Stimulated activated CD4-positive, alpha-beta T cell treated with anti-CD3 and anti-CD28 coated beads, Interleukin-1b, Interleukin-23, amount 100 ng/mL, for 24 hours (primary cell): Measurements from ENCODE around the gene MAP2K3.
A peak's percentile ranks its signal among the peaks of the same experiment; 100 is the strongest.

Experiments
- DNase-seq, 4 experiments: peaks; one replicate each; pipeline ENCODE4 v3.0.0-alpha.2; 2020; ENCODE audit warnings: low read depth in 4 of 4, low spot score in 1 of 4

Gene MAP2K3

DNA sequence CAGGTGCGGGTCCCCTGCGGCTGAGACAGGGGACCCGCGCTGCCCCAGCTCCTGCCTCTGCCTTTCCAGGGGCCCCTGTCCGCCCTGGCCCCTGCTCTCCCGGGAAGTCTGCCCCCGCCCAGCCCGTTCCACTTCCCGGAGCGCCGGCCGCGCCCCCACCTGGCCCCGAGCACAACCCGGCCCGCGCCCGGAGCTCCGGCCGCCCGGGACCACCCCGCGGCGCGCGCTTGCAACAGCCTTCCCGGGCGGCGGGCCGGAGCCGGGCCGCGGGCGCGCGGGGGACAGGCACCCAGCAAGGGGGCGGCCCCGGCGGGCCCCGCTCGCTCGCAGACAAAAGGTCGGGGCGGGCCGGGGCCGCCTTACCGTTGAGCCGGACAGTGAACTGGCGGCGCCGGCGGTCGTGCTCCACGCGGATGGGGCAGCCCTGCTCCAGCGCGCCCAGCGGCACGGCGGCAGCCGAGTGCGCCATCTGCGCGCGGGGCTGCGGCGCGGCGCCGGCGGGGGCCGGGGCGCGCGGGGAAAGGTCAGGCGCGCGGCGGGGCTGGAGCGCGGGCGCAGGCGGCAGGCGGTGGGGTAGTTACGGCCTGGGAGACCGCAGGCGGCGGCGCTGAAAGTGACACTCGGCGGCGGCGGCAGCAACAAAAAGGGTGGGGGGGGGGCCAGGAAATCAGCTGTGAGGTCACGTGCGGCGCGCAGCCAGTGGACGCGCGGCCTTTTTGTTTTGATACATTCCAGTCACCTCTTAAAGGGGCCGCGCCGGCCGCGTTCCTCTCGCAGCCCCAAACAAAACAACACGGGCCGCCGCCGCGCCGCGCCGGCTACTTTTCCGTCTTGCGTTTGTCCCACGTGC lies 31.5 kb upstream of the MAP2K3 start, which contains the start of gene NATD1:
Gene NATD1, minus strand, starts transcription at position 615 of the 850 bp plus-strand sequence. Its CDS starts 146 bp downstream, at position 469.
- DNase-seq, result peak; percentile 46 to 67 (median 58)

DNA sequence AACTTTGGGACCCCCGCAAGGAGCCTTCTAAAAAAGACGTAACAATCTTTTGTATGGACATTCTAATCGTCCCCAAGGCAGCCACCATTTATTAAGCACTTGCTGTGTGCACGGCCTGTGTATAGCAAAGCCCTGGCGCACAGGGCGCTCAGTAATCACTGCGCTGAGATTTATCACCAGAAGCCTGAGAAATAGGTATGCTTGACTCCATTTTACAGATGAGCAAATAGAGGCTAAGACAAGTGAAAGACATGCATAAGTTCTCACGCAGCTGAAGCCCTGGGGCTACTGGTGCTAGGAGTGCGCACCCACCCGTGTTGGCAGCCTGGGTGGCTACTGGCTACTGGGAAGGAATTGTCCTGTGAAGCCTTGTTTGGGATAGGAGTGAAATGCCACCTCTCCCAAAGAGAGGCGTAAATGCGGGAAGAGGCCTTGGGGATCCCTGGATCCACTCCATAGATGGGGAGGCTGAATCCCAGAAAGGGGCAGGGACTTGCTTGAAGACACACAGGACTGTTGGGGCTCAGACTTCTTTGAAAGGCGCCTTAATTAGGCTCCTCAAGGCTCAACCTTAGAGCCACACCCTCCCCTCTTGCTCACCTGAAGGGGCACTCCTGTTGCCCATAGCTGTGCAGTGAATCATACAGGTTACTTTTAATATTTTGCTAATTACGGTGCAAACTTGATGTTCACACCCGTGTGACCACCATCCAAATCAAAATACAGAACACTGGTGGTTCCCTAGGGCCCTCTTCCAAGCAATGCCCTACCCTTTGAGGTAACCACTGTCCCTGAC lies 30.7 kb upstream of the MAP2K3 start:
- no peak for DNase-seq

DNA sequence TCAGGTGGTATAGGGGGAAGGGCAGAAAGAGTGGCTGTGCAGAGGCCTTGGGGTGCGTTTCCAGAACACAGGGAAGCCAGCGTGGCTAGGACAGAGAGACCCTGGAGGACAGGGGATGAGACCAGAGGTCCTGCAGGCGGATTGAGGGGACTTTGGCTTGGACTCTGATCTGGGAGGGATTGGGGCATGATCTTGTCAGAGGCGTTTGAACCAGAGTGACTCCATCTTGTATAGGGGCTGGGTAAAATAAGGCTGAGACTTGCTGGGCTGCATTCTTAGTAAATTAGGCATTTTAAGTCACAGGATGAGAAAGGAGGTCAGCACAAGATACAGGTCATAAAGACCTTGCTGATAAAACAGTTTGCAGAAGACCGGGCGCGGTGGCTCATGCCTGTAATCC lies 25.9 kb upstream of the MAP2K3 start:
- no peak for DNase-seq

DNA sequence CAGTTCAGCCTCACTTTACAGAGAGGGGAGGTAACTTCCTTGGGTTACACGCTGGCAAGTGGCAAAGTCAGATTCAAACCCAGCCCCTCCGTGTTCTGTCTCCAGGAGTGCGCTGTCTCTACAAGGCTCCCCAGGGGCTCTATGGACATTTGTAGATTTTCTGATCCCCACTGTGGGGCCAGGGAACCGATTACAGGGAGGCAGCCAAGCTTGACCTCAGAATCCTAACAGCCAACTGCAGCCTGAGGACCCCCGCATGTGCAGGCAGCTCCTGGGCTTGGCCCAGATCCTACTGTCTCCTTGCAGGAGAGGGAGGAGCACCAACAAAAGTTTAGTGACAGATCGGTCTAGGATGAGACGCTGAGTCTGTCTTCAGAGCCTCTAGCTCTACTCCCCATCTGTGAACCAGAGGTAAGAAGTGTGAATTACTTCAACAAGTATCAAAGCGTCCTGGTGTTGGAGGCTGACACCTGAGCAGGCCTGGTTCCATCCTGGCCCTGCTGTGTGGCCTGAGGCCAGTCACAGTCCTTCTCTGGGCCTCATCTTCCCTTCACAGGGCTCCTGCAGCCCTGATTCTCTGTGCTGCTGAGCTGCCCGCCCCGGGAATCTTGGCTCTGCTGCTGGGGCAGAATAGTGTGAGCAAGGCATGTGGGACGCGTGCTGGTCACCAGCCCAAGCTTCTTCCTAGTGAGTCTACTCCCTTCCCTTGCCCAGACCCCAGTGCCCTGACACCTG lies 22.1 kb upstream of the MAP2K3 start:
- DNase-seq, result no peak

DNA sequence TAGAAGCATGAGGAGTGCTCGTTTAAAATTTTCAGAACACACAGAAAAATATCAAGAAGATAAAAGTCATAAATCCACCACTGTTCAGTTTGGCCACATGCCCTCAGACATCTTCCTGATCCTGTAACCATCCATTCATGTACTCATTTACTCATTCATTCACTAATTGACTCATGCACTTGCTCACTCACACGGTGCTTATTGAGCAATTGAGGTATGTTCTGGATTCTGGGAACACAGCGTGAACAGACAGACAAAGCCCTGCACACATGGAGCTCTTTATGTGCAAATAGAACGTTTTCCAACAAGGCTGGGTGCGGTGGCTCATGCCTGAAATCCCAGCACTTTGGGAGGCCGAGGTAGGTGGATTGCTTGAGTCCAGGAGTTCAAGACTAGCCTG lies 21.1 kb upstream of the MAP2K3 start:
- no peak for DNase-seq

DNA sequence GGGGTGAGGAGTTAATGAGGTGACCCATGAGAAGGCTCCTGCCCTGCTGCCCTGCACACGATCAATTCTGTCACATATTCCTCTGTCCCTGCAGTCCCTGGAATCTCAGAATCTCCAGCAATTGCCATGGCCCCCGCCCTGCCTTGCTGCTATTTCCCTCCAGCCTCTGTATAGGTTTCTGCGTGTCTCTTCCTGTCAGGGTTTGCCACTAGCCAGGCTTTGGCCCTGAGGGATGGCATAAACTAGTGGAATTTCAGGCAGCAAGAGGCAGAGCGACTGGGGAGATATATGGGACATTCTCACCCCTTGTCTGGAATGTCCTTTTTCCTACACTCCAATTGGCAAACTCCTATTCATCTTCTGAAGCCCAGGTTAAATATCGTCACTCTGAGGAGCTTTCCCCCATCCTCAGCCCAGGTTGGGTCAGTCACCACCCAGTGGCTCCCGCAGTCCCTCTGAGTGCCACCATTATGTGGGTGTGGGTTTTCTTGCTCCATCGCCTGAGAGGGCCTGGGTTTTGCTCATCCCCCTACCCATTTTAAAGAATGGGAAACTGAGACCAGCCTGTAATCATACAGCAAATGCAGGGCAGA lies 15.8 kb upstream of the MAP2K3 start:
- no peak for DNase-seq

DNA sequence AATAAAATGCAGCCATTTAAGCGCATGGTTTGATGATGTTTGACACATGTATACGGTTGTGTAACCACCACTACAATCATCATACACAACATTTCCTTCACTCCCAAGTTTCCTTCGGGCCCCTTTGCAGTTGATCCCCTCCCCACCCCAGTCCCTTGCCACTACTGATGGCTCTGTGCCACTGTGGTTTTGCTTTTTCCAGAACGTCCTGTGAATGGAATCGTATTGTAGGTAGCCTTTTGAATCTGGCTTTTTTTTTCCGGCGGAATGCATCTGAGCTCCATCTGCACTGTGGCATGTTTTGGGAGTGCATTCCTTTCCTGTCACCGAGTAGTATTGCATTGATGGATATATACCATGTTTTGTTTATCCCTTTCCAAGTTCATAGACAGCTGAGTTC lies 15.1 kb upstream of the MAP2K3 start:
- DNase-seq, result no peak

DNA sequence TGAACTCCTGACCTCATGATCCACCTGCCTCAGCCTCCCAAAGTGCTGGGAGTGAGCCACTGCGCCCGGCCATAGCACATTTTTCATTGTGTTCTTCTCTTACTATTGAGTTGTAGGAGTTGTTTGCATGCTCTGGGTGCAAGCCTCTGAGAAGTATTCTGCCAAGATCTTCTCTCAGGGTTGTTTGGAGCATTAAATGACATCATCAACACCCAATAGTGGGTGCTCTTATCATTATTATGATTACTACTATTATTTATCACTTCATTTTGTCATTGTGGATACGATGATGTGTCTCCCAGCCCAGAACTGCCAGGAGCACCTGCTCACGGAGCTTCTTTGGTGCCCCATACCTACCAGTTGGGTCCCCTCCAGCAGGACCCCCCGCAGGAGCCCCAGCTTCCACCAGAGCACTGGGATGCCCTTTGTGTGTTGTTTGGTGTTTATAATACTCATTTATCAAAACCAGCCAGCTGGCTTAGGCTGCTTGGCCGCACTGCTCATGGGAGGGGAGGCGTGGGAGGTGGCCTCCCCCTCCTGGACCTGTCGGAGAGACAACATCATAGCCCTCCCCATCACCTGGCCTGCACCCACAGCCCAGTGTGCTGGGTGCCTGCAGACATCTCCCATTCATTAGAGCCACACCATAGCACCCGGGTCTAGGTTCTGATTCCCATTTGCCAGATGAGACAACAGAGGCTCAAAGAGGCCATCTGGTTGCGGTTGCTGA lies 12.9 kb upstream of the MAP2K3 start:
- DNase-seq, result no peak

DNA sequence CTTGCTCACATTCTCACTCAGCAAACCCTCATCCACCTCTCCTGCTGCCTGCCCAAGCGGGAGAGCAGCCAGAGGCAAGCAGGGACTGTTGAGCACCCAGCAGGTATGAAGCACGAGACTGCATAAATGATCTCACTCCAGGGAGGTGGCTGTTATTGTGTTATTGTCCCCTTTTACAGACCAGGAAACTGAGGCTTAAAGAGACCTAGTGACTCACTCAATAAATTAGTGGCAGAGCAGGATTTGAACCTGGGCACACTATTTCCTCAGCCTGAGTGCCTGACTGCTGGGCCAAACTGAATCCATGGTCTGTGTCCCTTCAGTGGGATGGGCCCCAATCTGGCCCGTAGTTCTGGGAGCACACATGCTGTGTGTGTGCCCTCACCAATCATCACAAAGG lies 12.3 kb upstream of the MAP2K3 start:
- DNase-seq, result no peak

DNA sequence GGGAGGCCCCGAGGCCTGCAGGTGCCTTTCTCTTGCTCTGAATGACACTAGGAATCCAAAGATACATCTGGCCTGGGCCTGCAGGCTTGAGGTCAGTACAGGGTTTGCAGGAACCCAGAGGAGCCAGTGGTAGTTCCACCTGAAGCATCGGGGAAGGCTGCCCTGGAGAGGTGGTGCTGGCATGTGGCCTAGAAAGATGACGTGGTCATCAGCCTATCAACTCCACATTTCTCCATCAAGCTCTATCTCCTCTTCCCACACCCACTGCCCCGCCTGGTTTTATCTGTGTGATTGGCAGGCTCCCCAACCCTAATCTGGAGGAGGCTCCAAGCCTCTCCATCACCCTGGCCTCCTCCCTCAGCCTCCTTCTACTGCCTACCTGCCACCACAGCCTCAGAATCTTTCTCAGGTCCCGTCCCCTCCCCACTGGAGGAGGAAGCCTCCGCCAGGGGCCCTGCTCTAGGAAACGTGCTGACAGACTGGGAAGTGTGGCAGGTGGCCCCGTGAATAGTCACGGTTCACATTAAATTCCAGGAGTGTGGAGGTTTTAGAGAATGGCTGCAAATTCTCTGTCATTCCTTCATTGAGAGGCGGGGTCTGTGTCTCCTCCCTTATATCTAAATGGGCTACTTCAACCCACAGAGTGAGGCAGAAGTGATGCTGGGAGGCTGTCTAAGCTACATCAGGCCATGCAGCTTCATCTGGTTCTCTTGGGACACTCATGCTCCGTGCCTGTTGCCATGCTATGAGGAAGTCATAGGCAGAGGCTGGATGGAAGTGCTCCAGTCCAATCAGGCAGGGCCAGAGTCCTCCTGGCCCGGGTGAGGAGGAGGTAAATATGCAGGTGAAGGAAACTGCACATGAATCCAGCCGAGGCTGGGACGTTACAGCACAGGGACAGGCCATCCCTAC lies 11.4 kb upstream of the MAP2K3 start:
- no peak for DNase-seq

DNA sequence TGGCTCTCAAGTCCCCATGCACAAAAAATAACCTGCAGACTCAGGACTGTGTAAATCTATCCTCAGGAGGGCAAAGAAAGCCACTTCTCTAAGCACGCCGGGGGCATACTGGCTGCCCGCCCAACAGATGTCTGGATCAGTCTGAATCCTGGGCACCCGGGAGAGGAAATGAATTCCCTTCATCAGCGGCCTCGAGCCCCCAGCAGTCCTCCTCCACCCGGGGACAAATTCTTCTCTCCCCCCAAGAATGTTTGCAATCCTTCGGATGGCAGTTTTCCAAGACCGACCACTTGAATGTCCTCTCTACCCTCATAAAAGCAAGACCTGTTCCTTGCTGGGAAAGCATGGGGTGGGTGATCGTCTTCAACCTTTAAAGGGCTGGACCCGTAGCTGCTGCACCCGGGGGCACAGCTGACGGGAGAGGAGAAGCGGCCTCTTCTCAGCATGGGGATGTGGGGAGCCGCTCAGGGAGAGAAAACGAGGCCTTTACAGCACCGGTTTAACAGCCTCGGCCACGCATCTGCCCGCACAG lies 9.4 kb upstream of the MAP2K3 start:
- no peak for DNase-seq

DNA sequence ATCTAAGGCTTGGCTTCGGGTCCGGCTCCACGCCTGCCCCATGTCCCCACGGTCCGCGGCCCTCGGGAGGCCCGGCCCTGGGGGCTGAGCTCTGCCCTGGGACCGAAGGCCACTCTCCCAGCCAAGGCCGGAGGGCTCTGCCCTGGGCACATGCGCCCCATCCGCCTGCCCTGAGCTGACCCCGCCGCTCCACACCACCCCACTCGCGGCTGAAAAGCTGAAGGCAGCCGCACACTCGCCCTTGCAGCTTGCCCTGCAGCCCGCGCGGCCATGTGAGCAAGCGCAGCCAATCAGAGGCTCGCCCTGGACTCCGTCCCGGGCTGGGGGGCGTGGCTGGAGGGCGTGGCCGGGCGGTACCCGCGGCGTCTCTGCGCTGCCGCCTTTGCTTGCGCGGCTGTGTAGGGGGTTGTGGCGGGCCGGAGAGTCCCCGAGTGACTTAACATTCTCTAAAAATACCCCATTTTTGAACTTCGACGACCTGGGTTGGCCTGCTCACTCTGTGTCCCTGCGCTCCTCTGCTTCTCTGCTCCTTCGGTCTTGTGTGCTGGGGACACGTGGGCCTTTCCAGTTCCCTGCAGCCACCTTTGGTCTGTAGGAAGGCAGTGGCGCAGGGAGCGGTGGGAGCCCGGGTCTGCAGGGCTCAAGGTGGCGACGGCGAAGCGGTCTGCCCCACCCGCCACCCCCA lies 8.8 kb upstream of the MAP2K3 start:
- peak; percentile 94 to 98 (median 96) for DNase-seq

DNA sequence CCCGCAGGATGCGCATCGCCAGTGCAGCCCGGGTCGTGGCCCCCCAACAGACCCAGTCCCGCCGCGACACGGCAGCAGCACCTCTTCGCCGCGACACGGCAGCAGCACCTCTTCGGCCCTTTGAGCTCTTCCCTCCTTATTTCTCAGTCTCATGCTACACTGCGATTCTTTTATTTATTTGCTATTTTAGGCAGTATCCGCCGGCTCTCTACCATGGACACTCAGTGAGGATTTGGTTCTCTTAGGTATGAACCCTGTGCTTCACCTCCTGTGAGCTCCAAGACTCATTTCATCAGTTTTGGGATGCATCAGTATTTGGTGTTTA lies 8.3 kb upstream of the MAP2K3 start:
- no peak for DNase-seq

DNA sequence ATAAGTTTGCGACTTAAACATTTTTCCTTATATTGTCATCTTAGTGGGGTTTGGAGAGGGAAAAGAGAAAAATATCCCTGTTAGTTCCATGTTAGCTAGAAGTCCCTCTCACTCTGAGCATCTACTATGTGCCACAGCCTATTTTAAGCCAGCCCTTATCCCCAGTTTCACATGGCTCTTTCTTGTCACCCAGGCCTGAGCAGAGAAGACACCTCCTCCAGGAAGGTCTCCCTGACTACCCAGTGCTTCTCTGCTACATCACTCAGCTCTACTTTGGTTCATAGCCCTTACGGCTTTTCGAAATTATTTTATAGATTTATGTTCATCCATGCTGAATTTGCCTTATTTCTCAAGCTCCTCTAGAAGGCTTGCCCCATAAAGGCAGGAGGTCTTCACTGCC lies 7.2 kb upstream of the MAP2K3 start:
- no peak for DNase-seq

DNA sequence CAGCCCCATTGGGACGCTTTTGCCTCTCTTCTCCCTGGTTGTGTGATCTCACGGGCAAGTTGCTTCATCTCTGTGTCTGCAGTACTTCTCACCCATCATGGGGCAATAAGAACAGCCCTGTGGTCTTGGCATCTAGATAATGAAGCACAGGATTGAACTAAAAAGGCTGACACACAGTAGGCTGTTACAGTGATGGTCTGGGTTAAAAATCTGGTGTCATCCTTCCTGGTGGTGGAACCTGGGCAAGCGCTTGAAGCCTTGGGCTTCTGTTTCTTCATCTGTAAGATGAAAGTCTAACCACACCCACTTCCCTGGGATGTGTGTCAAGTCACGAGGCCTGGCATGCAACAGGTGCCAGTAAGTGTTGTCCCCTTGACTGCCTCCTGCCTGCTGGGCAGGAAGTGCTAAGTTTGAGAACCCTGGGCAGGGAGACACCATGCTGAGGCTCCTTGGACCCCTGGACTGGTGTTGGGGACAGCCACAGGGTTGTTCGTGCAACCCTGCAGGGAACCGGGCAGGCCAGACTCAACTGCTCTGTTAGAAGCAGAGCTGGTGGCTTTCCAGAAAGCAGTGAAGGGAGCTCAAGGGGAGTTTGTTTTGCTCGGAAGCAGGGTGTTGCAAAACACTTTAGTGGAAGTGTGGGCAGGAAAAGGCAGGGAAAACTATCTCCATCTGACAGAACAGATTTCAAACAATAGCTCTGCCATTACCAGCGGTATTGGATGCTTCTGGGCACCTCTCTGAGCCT lies 5.9 kb upstream of the MAP2K3 start:
- no peak for DNase-seq

DNA sequence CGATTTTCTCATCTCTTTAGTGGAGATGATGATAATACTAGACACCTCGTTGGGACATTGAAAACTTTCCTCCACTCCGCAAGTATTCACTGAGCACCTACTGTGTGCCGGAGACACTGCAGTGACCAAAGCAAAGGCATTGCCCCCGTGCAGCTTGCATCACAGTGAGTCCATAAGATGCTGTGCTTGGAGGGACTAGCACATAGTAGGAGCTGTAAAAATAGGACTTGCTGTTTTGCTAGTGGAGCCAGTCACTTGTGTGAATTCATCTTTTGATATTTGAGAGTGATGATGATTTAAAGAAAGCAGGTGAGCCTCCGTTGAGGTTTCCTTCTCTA lies 5.3 kb upstream of the MAP2K3 start:
- DNase-seq, result no peak

DNA sequence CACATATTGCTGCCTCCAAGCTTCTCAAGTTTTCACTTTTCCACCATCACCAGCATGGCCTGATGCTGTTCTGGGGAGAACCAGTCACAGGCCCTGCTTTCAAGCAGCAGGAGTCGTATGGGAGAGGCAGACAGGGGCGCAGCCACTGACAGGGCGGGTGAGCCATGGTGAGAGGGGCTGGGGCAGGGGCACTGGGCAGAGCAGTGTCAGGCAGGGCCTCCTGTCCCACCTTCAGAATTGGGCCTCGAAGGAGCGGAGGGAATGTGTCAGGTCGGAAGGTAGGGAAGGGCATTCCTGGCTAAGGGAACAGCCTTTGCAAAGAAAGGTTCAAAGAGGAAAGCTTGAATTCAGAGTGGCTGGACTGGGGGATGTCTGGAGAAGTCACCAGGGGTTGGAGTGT lies 4.9 kb upstream of the MAP2K3 start:
- DNase-seq, result no peak

DNA sequence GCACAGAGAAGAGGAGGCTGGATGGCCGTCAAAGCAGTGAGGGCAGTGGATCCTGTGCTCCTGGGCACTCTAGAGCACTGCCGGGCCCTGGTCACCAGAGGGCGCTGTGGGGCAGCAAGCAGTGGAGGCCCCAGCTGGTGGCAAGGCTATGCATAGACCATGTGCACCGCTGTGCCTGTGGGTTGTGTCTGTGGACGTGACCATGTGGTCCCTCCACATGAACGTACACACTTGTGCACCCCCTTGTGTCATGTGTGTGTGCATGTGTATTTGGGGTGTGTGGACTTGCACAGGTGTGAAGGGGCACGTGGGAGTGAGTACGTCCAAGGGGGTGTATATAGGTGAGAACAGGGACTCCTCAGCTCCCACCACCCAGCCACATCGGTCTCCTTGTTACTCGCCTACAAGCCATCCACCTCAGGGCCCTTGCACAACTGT lies 4.4 kb upstream of the MAP2K3 start:
- DNase-seq, result peak; percentile 86 to 93 (median 88)
